ENCODE measurements around the gene SLC8A3.

- TF ChIP-seq EZH2 (IDR thresholded peaks at IDR 0.05; ENCODE audit: borderline replicate concordance) (no peak), CTCF (IDR thresholded peaks at IDR 0.05; ENCODE audit: poor library complexity) (no peak), EZH2phosphoT487 (IDR thresholded peaks at IDR 0.05; ENCODE audit: low read depth, severe bottlenecking, unreplicated experiment) (no peak)
Observed at GRCh38 chr14:70043001-70043400, 145.8 kb downstream of the SLC8A3 start.

All from hepatocyte (in vitro differentiated cells).